ENCODE measurements around the gene DOLK. TPM values are rescaled to one million over a fixed set of nuclear protein-coding genes. Genes with fewer than 3 reads are reported as not detected.

Gene DOLK
- total and polyA plus RNA-seq, 2 of the 4 experiments (the other 2 are of a cell fraction): 23.2 to 30.8 TPM

GRCh38 chr9:128913048-128913900 is 34.1 kb downstream of the DOLK start:
- POLR2A ChIA-PET (ENCODE audit: unreplicated experiment): no interaction called here
- Histone ChIP-seq H2AK5ac (ENCODE audit: low read depth, low read length) (peak overlapping the region; percentile 96), H3K9me1 (ENCODE audit: insufficient read depth, low read length) (peaks cover 42% of the 10 kb centered on the region), H3K4me1 (ENCODE audit: control insufficient read depth, insufficient read depth, low read length) (peaks cover 30% of the 10 kb centered on the region), H3K56ac (ENCODE audit: extremely low read depth, insufficient read depth, low read length) (peak overlapping the region; percentile 71), H3K18ac (ENCODE audit: low read depth, low read length) (peak overlapping the region; percentile 82), H3K14ac (replicated peaks; ENCODE audit: low read depth, low read length) (peak overlapping the region; percentile 99), H4K20me1 (ENCODE audit: insufficient read depth, low read length) (no peaks in the 10 kb centered on the region; the same call in none of the 2 replicates), H2AK9ac (replicated peaks; ENCODE audit: low read depth, low read length, poor library complexity) (peak overlapping the region; percentile 94), H4K91ac (ENCODE audit: insufficient read depth, low read depth, low read length) (peak overlapping the region; percentile 98), H3K79me1 (ENCODE audit: low read depth in 1 of 2, low read length in 2 of 2) (peaks cover 41 to 95% of the 10 kb centered on the region in 2 experiments; a peak in 3 of 4 replicates), H3K23ac (ENCODE audit: low read depth, low read length) (peak overlapping the region; percentile 91), H2BK15ac (ENCODE audit: low read depth, low read length) (peak overlapping the region; percentile 99), H2BK120ac (ENCODE audit: low read depth, low read length) (peak overlapping the region; percentile 99), H2BK5ac (ENCODE audit: low read depth, low read length, poor library complexity, severe bottlenecking) (peak overlapping the region; percentile 99), H3K36me3 (ENCODE audit: control insufficient read depth, insufficient read depth, low read length) (peaks cover 43% of the 10 kb centered on the region), H3K27me3 (ENCODE audit: control insufficient read depth, insufficient read depth, low read length) (no peaks in the 10 kb centered on the region), H3K4me2 (ENCODE audit: low read depth, low read length) (no peak overlapping the region; the same call in 1 of the 2 replicates), H4K5ac (ENCODE audit: low read depth, low read length) (peak overlapping the region; percentile 80), H3K9me3 (ENCODE audit: control insufficient read depth, insufficient read depth, low read length) (no peaks in the 10 kb centered on the region), H3K27ac (ENCODE audit: insufficient read depth, low read length) (peak overlapping the region; percentile 46), H4K8ac (ENCODE audit: low read depth in 2 of 2, low read length in 2 of 2) (peak overlapping the region; percentile 90 to 94), H3K4me3 (ENCODE audit: insufficient read depth, low read depth, low read length) (no peak overlapping the region), H3K9ac (ENCODE audit: low read depth, low read length) (no peak overlapping the region), H3K4ac (ENCODE audit: low read depth, low read length) (peak overlapping the region; percentile 99), H2BK20ac (ENCODE audit: low read depth, low read length) (peak overlapping the region; percentile 98), H2AFZ (replicated peaks; ENCODE audit: low read length, poor library complexity) (peak overlapping the region; percentile 46)
- BruUV-seq (replicated peaks): no TSS peak
- WGBS, 2 experiments (ENCODE audit: extremely low coverage in 2 of 2, insufficient read length in 1 of 2): 93% methylated on average over 6 of the region's 15 CpGs; no CpG with 5 or more reads in 1 of the 2 experiments
- CTCF ChIA-PET: no interaction called here
- TF ChIP-seq NFE2L2 (IDR thresholded peaks at IDR 0.05; ENCODE audit: low read depth, low read length) (no peak), USF2 (IDR thresholded peaks at IDR 0.05; ENCODE audit: low read depth, low read length) (no peak), RCOR1 (IDR thresholded peaks at IDR 0.05; ENCODE audit: insufficient replicate concordance, low read length) (no peak), MAZ (IDR thresholded peaks at IDR 0.05; ENCODE audit: borderline replicate concordance, low read depth, low read length) (no peak), MAFK (IDR thresholded peaks at IDR 0.05; ENCODE audit: low read depth, low read length) (no peak), RAD21 (IDR thresholded peaks at IDR 0.05; ENCODE audit: low read length) (no peak)
- dilution Hi-C loops (cut with HindIII; ENCODE audit: low sequenced_read_pairs, unreplicated experiment) (no loop called here), intact Hi-C loops (cut with micrococcal nuclease) (no loop called here), in situ Hi-C loops (cut with MboI; ENCODE audit: low sequenced_read_pairs) (no loop called here)
- DNase-seq: no peak
- ATAC-seq (ENCODE audit: low read depth): no peak

Data from IMR-90 (cell line).